ENCODE measurements around the gene RNLS. TPM values are rescaled to one million over a fixed set of nuclear protein-coding genes. Genes with fewer than 3 reads are reported as not detected.
A peak's percentile ranks its signal among the peaks of the same experiment; 100 is the strongest.

The RNLS gene
- total RNA-seq, 2 experiments from 2014 or later, result not detected

- no peak overlapping the region for H3K4me2 ChIP-seq (ENCODE audit: low read length)
- BruUV-seq (replicated peaks), result no TSS peak
- H3K9me3 ChIP-seq (ENCODE audit: low read length), result no peaks in the 10 kb centered on the region
- ChIA-PET CTCF (ENCODE audit: unreplicated experiment) (no interaction called here), POLR2A (interaction anchor here (0.8 to 6.8 kb wide), 5 partner anchors 10 to 39 kb away, joined by 3 to 53 read pairs (median 4); no protein-coding TSS in a partner anchor)
- no peak for DNase-seq (ENCODE audit: low spot score)
- no peaks in the 10 kb centered on the region for H3K9me2 ChIP-seq (ENCODE audit: insufficient read depth, low read length)
- H3K4me3 ChIP-seq (ENCODE audit: low read depth, low read length, poor library complexity, severe bottlenecking), result no peak overlapping the region
- TF ChIP-seq EZH2phosphoT487 (IDR thresholded peaks at IDR 0.05; ENCODE audit: borderline replicate concordance, low read depth, low read length) (no peak), CTCF (conservative IDR thresholded peaks at IDR 0.05; ENCODE audit: low read length) (no peak)
- no peaks in the 10 kb centered on the region for H4K20me1 ChIP-seq (ENCODE audit: insufficient read depth, low read length)
- intact Hi-C loops (cut with micrococcal nuclease; ENCODE audit: unreplicated experiment), result no loop called here
- H3K4me1 ChIP-seq (ENCODE audit: insufficient read depth, low read length, poor library complexity, severe bottlenecking), result no peaks in the 10 kb centered on the region
- no peaks in the 10 kb centered on the region for H3K79me2 ChIP-seq (ENCODE audit: insufficient read depth, low read depth, low read length)
- no peak overlapping the region for H3K27ac ChIP-seq (ENCODE audit: low read depth, low read length, poor library complexity, severe bottlenecking)
- H3K36me3 ChIP-seq (ENCODE audit: insufficient read depth, low read length), result no peaks in the 10 kb centered on the region
- H2AFZ ChIP-seq (ENCODE audit: low read length), result no peak overlapping the region
These were observed 210.1 kb downstream of the RNLS start for GRCh38 chr10:88372881-88373592.

GRCh38 chr10:88372051-88372715, 210.9 kb downstream of the RNLS start:
- CTCF ChIA-PET (ENCODE audit: unreplicated experiment), result no interaction called here
- no peak overlapping the region for H3K4me2 ChIP-seq (ENCODE audit: low read length)
- DNase-seq (ENCODE audit: low spot score), result no peak
- POLR2A ChIA-PET, result interaction anchor here (1.6 kb wide), 1 partner anchor 27 kb away, joined by 5 read pairs; no protein-coding TSS in a partner anchor
- H4K20me1 ChIP-seq (ENCODE audit: insufficient read depth, low read length), result no peaks in the 10 kb centered on the region
- H3K4me3 ChIP-seq (ENCODE audit: low read depth, low read length, poor library complexity, severe bottlenecking), result no peak overlapping the region
- H2AFZ ChIP-seq (ENCODE audit: low read length), result peak overlapping the region; percentile 11; the same call in 1 of the 2 replicates
- no peak overlapping the region for H3K27ac ChIP-seq (ENCODE audit: low read depth, low read length, poor library complexity, severe bottlenecking)
- peaks cover 6% of the 10 kb centered on the region; the same call in 1 of the 2 replicates for H3K9me3 ChIP-seq (ENCODE audit: low read length)
- H3K9me2 ChIP-seq (ENCODE audit: insufficient read depth, low read length), result no peaks in the 10 kb centered on the region
- BruUV-seq (replicated peaks), result no TSS peak
- no peaks in the 10 kb centered on the region for H3K36me3 ChIP-seq (ENCODE audit: insufficient read depth, low read length)
- H3K4me1 ChIP-seq (ENCODE audit: insufficient read depth, low read length, poor library complexity, severe bottlenecking), result no peaks in the 10 kb centered on the region
- no peaks in the 10 kb centered on the region for H3K79me2 ChIP-seq (ENCODE audit: insufficient read depth, low read depth, low read length)
- intact Hi-C loops (cut with micrococcal nuclease; ENCODE audit: unreplicated experiment), result no loop called here
- no peak for TF ChIP-seq EZH2phosphoT487 (IDR thresholded peaks at IDR 0.05; ENCODE audit: borderline replicate concordance, low read depth, low read length)
- no peak for TF ChIP-seq CTCF (conservative IDR thresholded peaks at IDR 0.05; ENCODE audit: low read length)

- intact Hi-C loops (cut with micrococcal nuclease; ENCODE audit: unreplicated experiment), result no loop called here
- no peaks in the 10 kb centered on the region for H3K9me2 ChIP-seq (ENCODE audit: insufficient read depth, low read length)
- no peak overlapping the region for H3K27ac ChIP-seq (ENCODE audit: low read depth, low read length, poor library complexity, severe bottlenecking)
- H3K4me1 ChIP-seq (ENCODE audit: insufficient read depth, low read length, poor library complexity, severe bottlenecking), result no peaks in the 10 kb centered on the region
- H3K79me2 ChIP-seq (ENCODE audit: insufficient read depth, low read depth, low read length), result no peaks in the 10 kb centered on the region
- BruUV-seq (replicated peaks), result no TSS peak
- no peaks in the 10 kb centered on the region for H4K20me1 ChIP-seq (ENCODE audit: insufficient read depth, low read length)
- POLR2A ChIA-PET, result interaction anchor here (0.9 to 1.6 kb wide), 5 partner anchors 9 to 35 kb away, joined by 3 to 5 read pairs (median 4); no protein-coding TSS in a partner anchor
- H3K36me3 ChIP-seq (ENCODE audit: insufficient read depth, low read length), result no peaks in the 10 kb centered on the region
- no peak for TF ChIP-seq EZH2phosphoT487 (IDR thresholded peaks at IDR 0.05; ENCODE audit: borderline replicate concordance, low read depth, low read length)
- no peak for TF ChIP-seq CTCF (conservative IDR thresholded peaks at IDR 0.05; ENCODE audit: low read length)
- DNase-seq (ENCODE audit: low spot score), result no peak
- H3K4me2 ChIP-seq (ENCODE audit: low read length), result no peak overlapping the region
- no peak overlapping the region for H2AFZ ChIP-seq (ENCODE audit: low read length)
- H3K4me3 ChIP-seq (ENCODE audit: low read depth, low read length, poor library complexity, severe bottlenecking), result no peak overlapping the region
- H3K9me3 ChIP-seq (ENCODE audit: low read length), result peaks cover 7% of the 10 kb centered on the region; the same call in 1 of the 2 replicates
- CTCF ChIA-PET (ENCODE audit: unreplicated experiment), result no interaction called here
These were observed 212.4 kb downstream of the RNLS start for GRCh38 chr10:88370713-88371112.

All from OCI-LY7 (cell line).